Stimulated activated CD8-positive, alpha-beta memory T cell treated with anti-CD3 and anti-CD28 coated beads, Interleukin-4, amount 100 ng/mL, for 48 hours (primary cell): ENCODE measurements around the gene PRR36.

Experiments
- DNase-seq: peaks from one replicate; pipeline ENCODE4 v3.0.0-alpha.2; 2020

The PRR36 gene

DNA sequence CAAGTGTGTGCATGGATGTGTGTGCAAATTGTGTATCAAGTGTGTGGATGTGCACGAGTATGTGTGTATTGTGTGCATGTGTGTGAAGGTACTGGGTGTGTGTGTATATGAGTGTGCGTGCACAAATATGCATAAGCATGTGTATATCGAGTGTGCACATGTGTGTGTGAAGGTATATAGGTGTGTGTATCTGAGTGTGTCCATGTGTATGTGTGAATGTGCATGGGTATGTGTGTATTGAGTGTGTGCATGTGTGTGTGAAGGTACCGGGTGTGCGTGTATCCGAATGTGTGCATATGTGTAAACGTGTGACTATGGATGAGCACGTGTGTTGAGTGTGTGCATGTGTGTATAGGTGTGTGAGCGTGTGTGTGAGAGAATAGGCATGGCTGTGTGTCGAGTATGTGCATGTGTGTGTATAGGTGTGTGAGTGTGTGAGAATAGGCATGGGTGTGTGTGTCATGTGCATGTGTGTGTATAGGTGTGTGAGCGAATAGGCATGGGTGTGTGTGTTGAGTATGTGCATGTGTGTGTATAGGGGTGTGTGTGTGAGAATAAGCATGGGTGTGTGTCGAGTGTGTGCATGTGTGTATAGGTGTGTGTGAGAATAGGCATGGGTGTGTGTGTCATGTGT lies 31.4 kb downstream of the PRR36 start:
- DNase-seq, result no peak

DNA sequence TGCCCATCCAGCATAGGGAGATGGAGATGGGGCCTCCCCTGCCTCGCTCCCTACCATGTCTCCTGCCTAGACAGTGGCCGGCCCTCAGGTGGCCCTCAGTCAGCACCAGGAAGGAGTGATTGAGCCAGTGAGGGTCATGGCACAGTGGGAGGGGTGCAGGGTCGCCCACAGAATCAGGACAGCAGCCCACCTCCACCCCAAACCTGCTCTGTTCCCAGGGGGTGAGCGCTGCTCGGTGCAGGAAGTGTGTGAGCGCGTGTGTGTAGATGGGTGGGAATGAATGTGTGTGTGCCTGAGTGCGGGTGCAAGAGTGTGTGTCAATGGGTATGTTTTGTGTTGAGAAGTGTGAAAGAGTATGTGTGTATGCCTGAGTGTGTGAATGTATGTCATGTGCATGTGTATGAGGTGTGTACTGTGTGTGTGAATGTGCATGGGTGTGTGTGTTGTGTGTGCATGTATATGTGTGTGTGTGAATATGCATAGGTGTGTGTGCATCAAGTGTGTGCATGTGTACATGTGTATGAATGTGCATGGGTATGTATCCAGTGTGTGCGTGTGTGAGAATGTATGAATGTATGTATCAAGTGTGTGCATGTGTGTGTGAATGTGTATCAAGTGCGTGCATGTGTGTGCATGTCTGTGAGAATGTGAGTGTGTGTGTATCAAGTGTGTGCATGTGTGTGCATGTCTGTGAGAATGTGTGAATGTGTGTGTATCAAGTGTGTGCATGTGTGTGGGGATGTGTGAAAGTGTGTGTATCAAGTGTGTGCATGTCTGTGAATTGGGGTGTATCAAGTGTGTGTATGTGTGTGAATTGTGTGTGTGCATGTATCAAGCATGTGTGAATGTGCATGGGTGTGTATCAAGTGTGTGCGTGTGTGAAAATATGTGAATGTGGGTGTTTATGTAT lies 32.2 kb downstream of the PRR36 start:
- DNase-seq, result no peak

DNA sequence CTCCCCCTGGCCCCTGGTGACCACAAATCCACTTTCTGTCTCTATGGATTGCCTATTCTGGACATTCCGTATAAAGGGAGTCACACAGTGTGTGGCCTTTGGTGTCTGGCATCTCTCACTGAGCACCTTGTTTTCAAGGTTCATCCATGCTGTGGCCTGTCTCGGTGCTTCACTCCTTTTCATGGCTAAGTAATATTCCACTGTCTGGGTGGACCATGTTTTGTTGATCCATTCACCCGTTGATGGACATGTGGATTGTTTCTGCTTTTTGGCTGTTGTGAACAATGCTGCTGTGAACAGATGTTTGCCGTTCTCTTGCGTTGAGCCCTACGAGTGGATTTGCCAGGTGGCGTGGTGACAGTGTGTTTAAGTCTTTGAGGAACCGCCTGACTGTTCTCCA lies 33.6 kb downstream of the PRR36 start:
- no peak for DNase-seq

DNA sequence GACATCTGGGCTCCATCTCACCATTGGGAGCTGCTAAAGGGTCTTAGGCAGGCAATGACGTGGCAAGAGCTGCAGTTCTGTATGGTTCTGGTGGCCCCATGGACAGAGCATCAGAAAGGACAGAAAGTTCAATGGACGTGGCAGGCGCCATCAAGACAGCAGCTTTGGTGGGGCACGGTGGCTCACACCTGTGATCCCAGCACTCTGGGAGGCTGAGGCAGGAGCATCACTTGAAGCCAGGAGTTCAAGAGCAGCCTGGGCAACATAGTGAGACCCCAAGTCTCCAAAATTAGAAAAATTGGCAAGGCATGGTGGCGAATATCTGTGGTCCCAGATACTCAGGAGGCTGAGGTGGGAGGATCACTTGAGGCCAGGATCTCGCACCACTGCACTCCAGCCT lies 34.7 kb downstream of the PRR36 start:
- DNase-seq, result no peak

DNA sequence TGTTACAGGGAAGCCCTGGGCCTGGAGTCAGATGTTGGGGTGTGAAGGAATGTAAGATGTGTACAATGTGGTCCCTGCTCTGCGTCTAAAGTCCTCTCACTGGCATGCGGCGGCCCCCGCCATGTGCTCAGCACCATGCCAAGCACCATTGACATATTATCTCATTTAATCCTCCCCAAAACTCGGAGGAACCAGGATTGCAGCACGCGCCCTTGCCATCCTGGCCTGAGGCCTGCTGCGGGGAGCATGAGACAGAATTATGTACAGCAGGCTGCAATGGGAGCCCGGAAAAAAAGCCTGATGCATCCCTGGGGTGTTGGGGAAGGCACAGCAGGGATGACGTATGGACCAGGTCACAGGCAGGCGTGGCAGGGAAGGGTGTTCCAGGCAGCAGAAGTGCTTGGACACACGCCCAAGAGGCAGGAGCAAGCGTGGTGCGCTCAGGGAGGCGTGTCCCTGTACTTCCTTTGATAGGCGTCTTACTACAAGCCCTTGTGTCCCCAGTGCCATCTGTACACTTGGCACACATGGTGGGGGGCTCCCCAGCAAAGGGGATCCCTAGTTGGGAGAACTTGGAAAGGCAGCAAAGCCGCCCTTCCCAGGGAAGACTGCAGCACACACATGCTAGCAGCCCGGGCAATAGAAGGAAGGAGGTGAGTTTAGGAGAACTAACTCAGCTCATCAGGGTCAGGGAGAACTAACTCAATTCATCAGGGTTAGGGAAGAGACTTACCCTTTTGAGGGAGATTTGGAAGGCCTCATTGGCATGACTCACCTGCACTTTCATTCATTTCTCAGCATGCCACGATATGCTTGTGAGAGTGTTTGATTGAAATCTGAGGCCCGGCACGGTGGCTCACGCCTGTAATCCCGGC lies 40.7 kb downstream of the PRR36 start:
- DNase-seq, result no peak

DNA sequence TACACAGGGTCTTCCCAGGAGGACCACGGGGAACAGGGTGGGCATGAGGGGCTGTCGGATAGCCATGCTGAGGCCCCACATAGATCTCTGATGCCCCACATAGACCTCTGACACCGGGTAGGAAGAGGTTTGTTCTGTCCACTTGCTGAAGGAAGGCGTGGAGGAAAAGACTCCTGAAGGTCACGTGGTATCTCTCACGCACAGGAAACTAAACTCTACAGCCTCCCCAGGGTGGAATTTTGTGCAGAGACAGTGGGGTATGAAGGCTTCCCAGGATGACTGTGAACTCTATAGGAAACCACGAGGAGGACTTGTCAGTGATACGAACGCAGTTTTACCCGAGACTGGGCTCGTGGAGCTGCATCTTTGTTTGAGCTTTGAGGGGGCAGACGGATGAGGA lies 41.4 kb downstream of the PRR36 start:
- DNase-seq, result no peak

DNA sequence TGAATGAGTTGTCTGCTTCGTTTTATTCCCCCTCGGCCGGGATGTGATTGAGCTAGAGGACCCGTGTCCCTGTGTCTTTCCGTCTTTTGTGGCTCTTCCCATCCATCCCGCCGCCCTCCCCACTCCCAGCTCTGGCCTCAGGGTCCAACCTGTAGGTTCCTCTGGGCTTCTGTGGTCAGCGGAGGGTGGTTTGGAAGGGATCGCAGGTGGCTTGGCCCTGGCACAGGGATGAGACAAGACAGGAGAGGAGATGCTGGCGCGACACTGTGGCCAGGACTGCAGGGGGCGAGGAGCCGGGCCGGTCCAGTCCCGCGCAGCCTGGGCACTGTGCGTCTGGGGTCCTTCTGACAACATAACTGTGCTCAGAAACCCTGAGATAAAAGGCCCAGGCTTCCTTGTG lies 42.2 kb downstream of the PRR36 start:
- no peak for DNase-seq

DNA sequence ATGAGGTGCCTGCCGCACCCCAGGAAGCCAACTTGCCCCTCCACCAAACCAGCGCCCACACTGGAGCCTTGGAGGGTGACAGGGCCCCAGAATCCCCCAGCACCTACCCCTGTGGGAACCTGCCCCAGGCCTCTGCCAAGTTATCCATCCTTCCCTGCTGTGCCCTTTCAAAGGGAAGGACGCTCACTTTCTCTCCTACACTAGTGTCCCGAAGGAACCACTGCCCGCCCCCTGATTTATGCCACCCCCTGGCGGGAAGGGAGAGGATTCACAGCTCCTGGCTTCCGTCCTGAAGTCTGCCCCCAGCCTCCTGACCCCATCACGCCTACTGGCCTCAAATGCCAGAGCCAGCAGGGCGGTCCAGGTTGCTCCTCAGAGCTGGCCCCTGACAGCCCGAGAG lies 42.7 kb downstream of the PRR36 start:
- no peak for DNase-seq

DNA sequence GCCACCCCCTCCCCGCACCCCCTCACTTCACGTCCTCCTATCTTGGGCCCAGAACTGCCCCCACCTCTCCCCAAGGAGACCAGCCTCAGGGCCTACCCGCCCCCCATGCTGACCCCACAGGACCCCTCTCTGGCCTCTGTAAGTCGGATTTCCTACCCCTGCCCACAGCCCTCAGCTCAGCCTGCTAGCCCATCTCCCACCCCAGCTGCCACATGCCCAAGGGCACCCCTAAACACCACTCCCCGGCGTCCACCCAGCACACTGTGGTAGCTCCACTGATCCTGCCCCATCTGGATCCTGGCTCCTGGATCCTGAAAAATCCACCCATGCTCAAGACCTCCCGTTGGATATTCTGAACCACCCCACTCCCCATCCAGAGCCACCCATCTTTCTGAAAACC lies 43.4 kb downstream of the PRR36 start:
- DNase-seq, result no peak

DNA sequence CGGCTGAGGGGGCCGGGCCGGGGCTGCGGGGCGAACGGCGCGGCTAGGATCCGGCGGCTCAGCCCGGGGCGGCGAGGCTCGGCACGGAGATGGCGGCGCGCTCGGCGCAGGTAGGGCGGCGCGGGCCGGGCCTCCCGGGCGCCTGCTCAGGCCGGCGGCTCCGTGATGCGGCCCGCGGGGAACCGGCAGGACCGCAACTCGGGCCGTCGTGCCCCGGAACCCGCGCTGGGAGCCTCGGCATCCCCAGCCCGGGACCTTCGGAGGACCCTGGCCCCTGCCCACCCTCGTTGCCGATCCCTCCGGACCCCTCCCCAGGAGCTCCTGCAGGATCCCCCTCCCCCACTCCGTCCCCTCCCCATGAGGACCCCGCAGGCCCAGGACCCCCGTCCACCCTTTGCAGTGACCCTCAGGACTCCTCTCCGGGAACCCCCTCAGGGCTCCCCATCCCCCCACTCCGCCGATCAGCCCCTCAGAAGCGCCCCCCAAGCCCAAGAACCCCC lies 43.9 kb downstream of the PRR36 start:
- DNase-seq, result no peak

DNA sequence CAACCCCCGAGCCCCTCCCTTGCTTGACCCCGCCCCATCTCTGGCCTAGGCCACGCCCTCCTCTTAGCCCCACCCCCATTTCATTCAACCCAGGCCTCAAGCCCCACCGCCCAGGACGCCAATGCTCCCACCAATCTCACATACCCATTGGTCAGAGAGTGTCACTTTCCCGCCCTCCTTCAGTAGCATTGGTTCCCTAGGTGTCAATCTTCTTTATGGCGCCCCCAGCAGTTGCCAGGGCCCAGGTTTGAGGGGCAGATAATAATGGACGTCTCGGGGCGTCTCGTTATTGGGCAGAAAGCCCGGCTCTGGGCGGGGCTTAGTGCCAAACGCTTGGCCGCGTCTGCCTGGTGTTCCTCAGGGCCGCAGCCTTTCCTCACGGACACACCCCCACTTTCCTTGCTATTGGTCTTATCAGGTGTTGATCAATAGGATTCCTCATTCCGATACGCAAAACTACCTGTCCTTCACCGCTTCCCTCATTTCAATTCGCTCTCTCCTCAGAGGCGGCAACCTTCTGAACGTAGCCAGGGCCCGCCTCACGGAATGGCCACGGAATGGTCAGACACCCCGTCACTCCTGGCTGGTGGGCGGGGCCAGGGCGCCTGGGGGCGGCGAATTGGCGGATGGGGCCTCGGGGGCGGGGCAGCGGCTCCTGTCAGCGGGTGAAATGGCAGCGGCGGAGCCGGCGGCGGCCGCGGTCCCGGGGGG lies 44.5 kb downstream of the PRR36 start, which contains the start of gene EVI5L:
Gene EVI5L (plus strand): TSS at position 658 of the 711 bp plus-strand sequence. CDS start 16,325 bp downstream, outside the sequence.
- peak; percentile 100 for DNase-seq

DNA sequence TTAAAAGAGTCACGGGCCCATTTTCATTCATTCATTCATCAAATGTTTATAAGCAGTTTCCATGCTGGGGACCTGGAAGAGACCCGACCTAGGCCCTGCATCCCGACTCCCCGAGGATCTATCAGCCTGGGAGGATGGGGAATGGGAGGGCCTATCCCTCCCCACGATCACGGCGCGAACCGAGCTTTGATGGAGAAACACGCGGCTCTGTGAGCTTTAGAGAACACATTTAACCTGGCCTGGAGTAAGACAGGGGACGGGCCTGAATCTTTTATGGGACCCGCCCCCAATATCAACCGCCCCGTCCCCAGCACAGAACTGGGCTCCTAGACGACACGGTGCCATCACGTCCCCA lies 45.0 kb downstream of the PRR36 start:
- no peak for DNase-seq

DNA sequence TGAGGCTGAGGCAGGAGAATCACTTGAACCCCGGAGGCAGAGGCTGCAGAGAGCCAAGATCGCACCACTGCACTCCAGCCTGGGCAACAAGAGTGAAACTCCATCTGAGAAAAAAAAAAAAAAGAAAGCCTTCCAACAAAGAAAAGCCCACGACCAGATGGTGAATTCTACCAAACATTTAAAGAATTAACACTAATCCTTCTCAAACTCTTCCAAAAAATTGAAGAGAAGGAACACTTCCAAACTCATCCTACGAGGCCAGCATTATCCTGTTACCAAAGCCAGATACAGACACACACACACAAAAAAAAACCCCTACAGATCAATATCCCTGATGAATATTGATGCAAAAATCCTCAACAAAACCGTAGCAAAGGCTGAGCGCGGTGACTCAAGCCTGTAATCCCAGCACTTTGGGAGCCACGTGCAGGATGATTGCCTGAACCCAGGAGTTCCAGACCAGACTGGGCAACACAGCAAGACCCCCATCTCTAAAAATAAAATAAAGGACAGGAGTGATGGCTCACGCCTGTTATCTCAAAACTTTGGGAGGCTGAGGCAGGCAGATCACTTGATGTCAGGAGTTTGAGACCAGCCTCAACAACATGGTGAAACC lies 50.4 kb downstream of the PRR36 start:
- DNase-seq, result no peak

DNA sequence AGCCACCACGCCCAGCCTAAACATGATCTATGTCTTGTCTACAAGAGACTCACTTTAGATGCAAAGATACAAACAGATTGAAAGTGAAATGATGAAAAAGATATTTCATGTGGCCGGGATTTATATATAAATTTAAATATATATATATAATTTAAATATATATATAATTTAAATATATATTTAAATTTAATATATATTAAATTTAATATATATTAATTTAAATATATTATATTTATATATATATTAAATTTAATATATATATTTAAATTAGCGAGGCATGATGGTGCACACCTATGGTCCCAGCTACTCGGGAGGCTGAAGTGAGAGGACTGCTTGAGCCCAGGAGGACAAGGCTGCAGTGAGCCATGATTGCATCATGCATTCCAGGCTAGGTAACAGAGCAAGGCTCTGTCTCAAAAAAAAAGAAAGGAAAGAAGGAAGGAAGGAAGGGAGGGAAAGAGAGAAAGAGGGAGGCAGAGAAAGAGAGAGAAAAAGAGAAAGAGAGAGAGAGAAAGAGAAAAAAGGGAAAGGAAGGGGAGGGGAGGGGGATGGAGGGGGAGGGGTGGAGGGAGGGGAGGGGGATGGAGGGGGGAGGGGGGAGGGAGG lies 51.2 kb downstream of the PRR36 start:
- no peak for DNase-seq

DNA sequence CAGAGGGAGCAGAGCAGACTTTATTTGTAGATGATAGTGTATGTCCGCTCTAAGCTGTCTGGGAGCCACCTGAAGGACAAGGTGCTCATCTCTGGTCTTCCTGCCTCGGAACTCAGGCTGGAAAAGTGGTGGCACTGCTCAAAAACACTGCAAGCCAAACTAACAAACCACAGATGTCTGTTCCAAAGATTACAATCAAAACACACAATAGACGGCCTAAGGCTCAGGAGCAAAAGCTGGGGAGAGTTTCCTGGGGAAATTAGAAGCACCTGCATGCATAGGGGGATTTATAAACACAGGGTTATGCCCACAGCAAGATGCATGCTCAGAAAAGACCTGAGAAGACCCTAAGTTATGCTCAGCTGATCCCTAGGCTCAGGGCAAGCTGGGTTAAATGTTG lies 53.6 kb downstream of the PRR36 start:
- no peak for DNase-seq

DNA sequence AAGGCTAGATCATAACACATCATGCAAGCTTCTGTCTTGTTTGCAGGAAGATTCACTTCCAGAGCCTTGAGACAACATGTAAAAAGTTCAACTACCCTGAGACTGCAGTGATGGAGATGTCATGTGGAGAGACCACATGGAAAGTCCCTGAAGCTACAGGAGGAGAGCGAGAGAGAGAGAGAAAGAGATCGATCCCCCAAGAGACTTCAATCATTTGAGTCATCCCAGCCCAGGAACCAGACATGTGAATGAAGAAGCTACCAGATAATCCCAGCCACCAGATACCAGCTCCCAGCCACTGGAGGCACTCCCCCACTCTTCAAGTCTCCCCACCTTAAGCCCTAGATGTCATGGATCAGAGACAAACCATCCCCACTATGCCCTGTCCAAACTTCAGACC lies 54.9 kb downstream of the PRR36 start:
- DNase-seq, result no peak

DNA sequence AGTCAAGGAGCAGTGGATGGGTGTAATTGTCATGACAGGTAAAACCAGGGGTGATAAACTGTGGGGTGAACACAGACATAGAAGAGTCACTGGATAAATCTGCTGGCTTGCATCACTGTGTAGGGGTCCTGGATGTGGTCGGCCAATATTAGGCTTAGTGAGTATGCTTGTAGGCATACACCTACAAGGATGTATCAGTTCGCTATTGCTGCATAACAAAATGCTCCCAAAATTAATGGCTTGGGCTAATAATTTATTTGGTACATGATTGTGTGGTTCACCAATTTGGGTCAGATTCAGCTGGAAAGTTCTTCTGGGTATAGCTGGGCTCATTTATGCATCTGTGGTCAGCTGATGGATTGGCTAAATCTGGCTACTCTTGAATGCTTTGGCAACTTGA lies 55.4 kb downstream of the PRR36 start:
- no peak for DNase-seq
